Psoas muscle (tissue), 8 donors: Measurements from ENCODE around the gene MYF6. TPM values are rescaled to one million over a fixed set of nuclear protein-coding genes. Genes with fewer than 3 reads are reported as not detected.

ENCODE experiments used
- ATAC-seq, 4 donors: fragments of 200-7000 bp; cut with Tn5 transposase; one replicate each; pipeline ENCODE4 v1.9.1; 2020; ENCODE audit warnings: moderate library complexity in 3 of 4, mild to moderate bottlenecking in 2 of 4
- DNase-seq, 2 donors: peaks; one replicate each; pipeline ENCODE4 v3.0.0-alpha.2; 2020
- H3K27ac ChIP-seq: fragments of 200-600 bp; one replicate; pipeline ENCODE4 v1.8.0; 2022
- H3K27me3 ChIP-seq, 3 donors: fragments of 200-600 bp in 1 of 3; one replicate each; pipeline versions ENCODE4 v1.6.1 to v1.8.0; 2013 to 2022; ENCODE audit warnings: low read length in 2 of 3, mild to moderate bottlenecking in 2 of 3, moderate library complexity in 1 of 3; ENCODE audit not compliant: insufficient read depth in 3 of 3
- H3K36me3 ChIP-seq, 2 donors: fragments of 200-600 bp in 1 of 2; one replicate each; pipeline versions ENCODE4 v1.6.1 to v1.8.0; 2013 to 2022; ENCODE audit warnings: low read depth in 1 of 2, mild to moderate bottlenecking in 1 of 2, moderate library complexity in 1 of 2; ENCODE audit not compliant: insufficient read depth in 1 of 2
- H3K4me1 ChIP-seq: fragments of 200-600 bp; one replicate; pipeline ENCODE4 v1.8.0; 2022
- H3K4me3 ChIP-seq: fragments of 200-600 bp; one replicate; pipeline ENCODE4 v1.8.0; 2022; ENCODE audit warnings: mild to moderate bottlenecking
- H3K9me3 ChIP-seq: fragments of 200-600 bp; one replicate; pipeline ENCODE4 v1.8.0; 2022
- WGBS, 3 donors: extraction: QIAGEN DNeasy Blood & Tissue Kit; methylation state at CpG; one replicate each; pipeline versions ENCODE4 v1.1.6 to v1.1.7; 2013; 5-methylcytosine and 5-hydroxymethylcytosine counted together
- intact Hi-C, 2 donors: fragments of 100-400 bp; cut with DNase I; formaldehyde crosslinking; loops; one replicate each; pipeline versions ENCODE4 v1.11.0 to v1.14.2; 2022
- polyA plus RNA-seq, 3 donors: library from polyadenylated mRNA; stranded (reverse); fragments of 200-250 nt; gene quantifications; one replicate each; pipeline ENCODE4 v1.2.3, GENCODE V29; 2013
- total RNA-seq, 4 donors: library from RNA; stranded (reverse); fragmentation: NEBNext Ultra II Directional in 2 of 4; extraction: Animal tissue kit (Norgen Biotek cat#: 25700) in 2 of 4; gene quantifications; one replicate each; pipeline versions ENCODE4 v1.2.1 to v1.2.4, GENCODE V29; 2021 to 2023
- TF ChIP-seq, protein P1 (sequence below): fragments of 200-600 bp; IDR thresholded peaks from one replicate; pipeline ENCODE4 v1.8.0; 2022; ENCODE audit warnings: antibody characterized with exemption
- donor health status: healthy with polysubstance abuse.
- donor health status: DM: no; HTN: no; CAD: no; lungs with moderate emphysema.
- donor health status: Bipolar disorder and iron deficiency.
- donor health status: healthy.
- donor health status: DM: yes; HTN: yes; CAD: no.
- donor health status: DM: no; HTN: no; CAD: no.
- donor health status: DM: no; HTN: no; CAD: no.
- donor health status: DM: yes; HTN: yes; CAD: no.

The MYF6 gene
- total and polyA plus RNA-seq, 7 donors: 66.7 to 1,359 (median 377) TPM

DNA sequence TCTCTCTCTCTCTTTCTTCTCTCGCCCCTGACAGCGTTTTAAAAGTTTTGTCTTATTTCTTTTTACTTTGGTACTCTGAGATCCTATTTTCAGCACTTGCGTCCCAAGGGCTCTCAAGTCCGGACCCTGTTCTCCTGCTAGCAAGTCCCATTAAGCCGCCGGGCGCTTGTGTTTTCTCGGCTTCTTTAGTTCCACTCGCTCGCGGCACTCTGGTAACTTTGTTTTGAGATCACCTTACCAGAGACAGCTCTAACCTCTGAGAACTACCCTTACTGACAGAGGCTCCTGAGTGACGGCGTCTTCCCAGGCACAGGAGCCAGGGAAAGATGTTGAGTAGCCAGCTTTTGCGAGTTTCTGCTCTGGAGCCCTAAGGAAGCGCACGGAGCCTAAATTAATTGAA, 6.6 kb downstream of the MYF6 start:
- H3K36me3 ChIP-seq: peaks cover 0 to 4% of the 10 kb centered on the region in 2 donors
- TF ChIP-seq, protein P1, sequence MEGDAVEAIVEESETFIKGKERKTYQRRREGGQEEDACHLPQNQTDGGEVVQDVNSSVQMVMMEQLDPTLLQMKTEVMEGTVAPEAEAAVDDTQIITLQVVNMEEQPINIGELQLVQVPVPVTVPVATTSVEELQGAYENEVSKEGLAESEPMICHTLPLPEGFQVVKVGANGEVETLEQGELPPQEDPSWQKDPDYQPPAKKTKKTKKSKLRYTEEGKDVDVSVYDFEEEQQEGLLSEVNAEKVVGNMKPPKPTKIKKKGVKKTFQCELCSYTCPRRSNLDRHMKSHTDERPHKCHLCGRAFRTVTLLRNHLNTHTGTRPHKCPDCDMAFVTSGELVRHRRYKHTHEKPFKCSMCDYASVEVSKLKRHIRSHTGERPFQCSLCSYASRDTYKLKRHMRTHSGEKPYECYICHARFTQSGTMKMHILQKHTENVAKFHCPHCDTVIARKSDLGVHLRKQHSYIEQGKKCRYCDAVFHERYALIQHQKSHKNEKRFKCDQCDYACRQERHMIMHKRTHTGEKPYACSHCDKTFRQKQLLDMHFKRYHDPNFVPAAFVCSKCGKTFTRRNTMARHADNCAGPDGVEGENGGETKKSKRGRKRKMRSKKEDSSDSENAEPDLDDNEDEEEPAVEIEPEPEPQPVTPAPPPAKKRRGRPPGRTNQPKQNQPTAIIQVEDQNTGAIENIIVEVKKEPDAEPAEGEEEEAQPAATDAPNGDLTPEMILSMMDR: no peak
- intact Hi-C loops: loop anchor here in 1 of 2 donors (2.0 to 5.0 kb wide), 2 partner anchors 48 to 241 kb away; no protein-coding TSS in a partner anchor
- no peaks in the 10 kb centered on the region for H3K9me3 ChIP-seq
- H3K27ac ChIP-seq: peak overlapping the region; percentile 79
- 12 to 16% (median 13%) methylated on average over 16 of the region's 16 CpGs for WGBS, 3 donors
- ATAC-seq: peak; percentile 2 to 58 (median 42)
- no peaks in the 10 kb centered on the region for H3K27me3 ChIP-seq
- peak; percentile 13 to 66 for DNase-seq
- peak overlapping the region; percentile 62 for H3K4me3 ChIP-seq
- H3K4me1 ChIP-seq: peaks cover 15% of the 10 kb centered on the region

DNA sequence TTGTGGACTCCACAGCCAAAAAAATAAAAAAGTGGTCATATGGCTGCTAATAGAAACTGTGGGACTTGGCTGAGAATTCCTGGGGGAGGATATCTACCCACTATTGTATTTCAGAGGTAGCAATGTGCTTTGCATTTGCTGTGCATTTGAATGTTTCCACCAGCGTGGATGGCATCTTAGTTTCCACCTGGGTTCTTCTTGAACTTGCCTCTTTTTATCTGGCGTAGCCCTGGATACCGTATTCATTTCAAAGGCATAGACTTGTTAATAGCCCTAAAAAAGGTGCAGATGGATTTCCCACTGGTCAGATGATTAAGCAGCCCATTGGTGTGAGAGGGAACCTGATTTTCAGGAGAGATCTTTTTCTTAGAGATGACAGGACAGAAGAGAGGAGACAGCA, 7.4 kb downstream of the MYF6 start:
- no peak for DNase-seq
- intact Hi-C loops: loop anchor here (2.0 to 5.0 kb wide), 4 partner anchors 37 to 243 kb away; no protein-coding TSS in a partner anchor
- Histone ChIP-seq H3K9me3 (no peaks in the 10 kb centered on the region), H3K27me3 (no peaks in the 10 kb centered on the region), H3K36me3 (no peaks in the 10 kb centered on the region), H3K4me3 (peak overlapping the region; percentile 62), H3K4me1 (peaks cover 15% of the 10 kb centered on the region), H3K27ac (peak overlapping the region; percentile 79)
- 59 to 73% (median 69%) methylated on average over 3 of the region's 3 CpGs for WGBS, 3 donors
- no peak for ATAC-seq
- TF ChIP-seq, protein P1: no peak

DNA sequence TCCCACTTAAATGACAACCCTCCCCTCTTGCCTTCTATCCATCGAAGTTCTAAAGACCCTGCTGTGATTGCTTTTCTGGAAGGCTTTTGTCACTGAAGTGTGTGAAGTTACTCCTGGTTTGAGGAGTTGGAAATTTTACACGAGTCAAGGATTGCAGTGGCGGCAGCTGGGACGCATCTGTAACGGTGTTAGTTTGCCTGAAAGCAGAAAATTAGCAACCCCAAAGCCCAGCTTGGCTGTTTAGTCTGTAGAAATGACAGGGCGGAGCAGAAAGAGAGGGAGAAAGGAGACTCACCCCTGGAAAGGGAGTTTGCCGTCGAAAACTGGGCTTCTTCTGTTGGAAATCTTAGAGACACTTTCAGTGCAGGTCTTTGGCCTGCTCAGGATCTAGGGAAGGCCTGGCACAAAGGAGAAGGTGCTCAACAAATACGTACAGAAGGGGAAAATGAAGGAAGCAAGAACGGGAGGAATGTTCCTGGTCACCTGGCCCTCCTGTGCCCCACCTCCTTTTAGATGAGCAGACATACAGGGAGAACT, 8.3 kb downstream of the MYF6 start:
- ATAC-seq: no peak
- Histone ChIP-seq H3K4me1 (peaks cover 15% of the 10 kb centered on the region), H3K4me3 (peak overlapping the region; percentile 2), H3K27me3 (no peaks in the 10 kb centered on the region), H3K9me3 (no peaks in the 10 kb centered on the region), H3K36me3 (no peaks in the 10 kb centered on the region), H3K27ac (no peak overlapping the region)
- 53 to 70% (median 54%) methylated on average over 10 of the region's 10 CpGs for WGBS, 3 donors
- no peak for DNase-seq
- intact Hi-C loops: loop anchor here (2.0 to 5.0 kb wide), 3 partner anchors 37 to 243 kb away; no protein-coding TSS in a partner anchor
- TF ChIP-seq, protein P1: no peak

DNA sequence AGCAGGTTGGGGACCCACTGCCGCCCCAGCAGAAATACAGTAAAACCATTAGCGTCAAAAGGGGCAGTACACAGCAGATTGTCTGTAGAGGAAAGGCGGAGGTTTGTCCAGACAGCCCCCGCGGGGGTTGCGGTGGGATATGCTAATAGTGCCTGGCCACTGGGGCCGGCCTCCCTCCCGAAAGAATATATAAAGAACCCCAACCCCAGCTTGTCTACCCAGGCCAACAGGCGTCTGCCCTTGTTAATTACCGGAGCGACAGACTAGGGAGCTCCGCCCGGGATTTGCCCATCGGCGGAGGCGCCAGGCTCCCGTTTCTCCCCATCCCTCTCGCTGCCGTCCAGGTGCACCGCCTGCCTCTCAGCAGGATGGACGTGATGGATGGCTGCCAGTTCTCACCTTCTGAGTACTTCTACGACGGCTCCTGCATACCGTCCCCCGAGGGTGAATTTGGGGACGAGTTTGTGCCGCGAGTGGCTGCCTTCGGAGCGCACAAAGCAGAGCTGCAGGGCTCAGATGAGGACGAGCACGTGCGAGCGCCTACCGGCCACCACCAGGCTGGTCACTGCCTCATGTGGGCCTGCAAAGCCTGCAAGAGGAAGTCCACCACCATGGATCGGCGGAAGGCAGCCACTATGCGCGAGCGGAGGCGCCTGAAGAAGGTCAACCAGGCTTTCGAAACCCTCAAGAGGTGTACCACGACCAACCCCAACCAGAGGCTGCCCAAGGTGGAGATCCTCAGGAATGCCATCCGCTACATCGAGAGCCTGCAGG, 9.4 kb downstream of the MYF6 start, which contains the start of gene MYF5:
MYF5 (plus strand) TSS at position 217 of the 774 bp plus-strand sequence; CDS start at position 369, 152 bp downstream.
- Histone ChIP-seq H3K4me1 (peaks cover 15% of the 10 kb centered on the region), H3K36me3 (no peaks in the 10 kb centered on the region), H3K9me3 (no peaks in the 10 kb centered on the region), H3K27me3 (no peaks in the 10 kb centered on the region), H3K4me3 (peak within 1 kb of the TSS; percentile 26), H3K27ac (no peak within 1 kb of the TSS)
- DNase-seq: peak in 1 of 2 donors; percentile 44
- TF ChIP-seq, protein P1: no peak
- peak in 1 of 4 donors; percentile 17 for ATAC-seq
- intact Hi-C loops: loop anchor here in 1 of 2 donors (5.0 kb wide), 2 partner anchors 35 to 245 kb away; no protein-coding TSS in a partner anchor
- 35 to 46% (median 37%) methylated on average over 44 to 45 of the region's 45 CpGs for WGBS, 3 donors
